K562 (cell line): ENCODE results near the gene GALP. TPM values are rescaled to one million over a fixed set of nuclear protein-coding genes. Genes with fewer than 3 reads are reported as not detected.

Source experiments
- ATF7 ChIP-seq: fragments of 450-650 bp; IDR thresholded peaks from 2 replicates; pipeline ENCODE4 v1.7.1; 2014; ENCODE audit warnings: mild to moderate bottlenecking, moderate library complexity
- CBX3 ChIP-seq, 2 experiments: IDR thresholded peaks; 1 replicate in 1 of 2; 2 replicates in 1 of 2; pipeline ENCODE4 v1.6.1; 2012; ENCODE audit warnings: inconsistent platforms in 2 of 2, low read length in 2 of 2, borderline replicate concordance in 1 of 2, control low read depth in 1 of 2
- CEBPB ChIP-seq: fragments of 450-650 bp; IDR thresholded peaks from 2 replicates; pipeline ENCODE4 v1.6.1; 2016; ENCODE audit warnings: missing genetic modification characterization, missing compliant biosample characterization
- HLTF ChIP-seq: fragments of 450-650 bp; IDR thresholded peaks from 2 replicates; pipeline ENCODE4 v1.6.1; 2016
- LEF1 ChIP-seq: fragments of 450-650 bp; IDR thresholded peaks from 2 replicates; pipeline ENCODE4 v1.6.1; 2016; ENCODE audit warnings: mild to moderate bottlenecking
- PRPF4 ChIP-seq: fragments of 200-400 bp; formaldehyde crosslinking; IDR thresholded peaks from one replicate; pipeline ENCODE4 v1.6.1; 2017; ENCODE audit warnings: low read length, low read depth, mild to moderate bottlenecking; ENCODE audit not compliant: insufficient read depth, poor library complexity, severe bottlenecking
- RFX5 ChIP-seq: IDR thresholded peaks from 2 replicates; pipeline ENCODE4 v1.6.1; 2011; ENCODE audit warnings: low read depth, mild to moderate bottlenecking, improper control_type of control experiment, low read length
- SIN3A ChIP-seq, 2 experiments: fragments of 150-350 bp in 1 of 2; IDR thresholded peaks; 2 replicates each; pipeline ENCODE4 v1.6.1; 2011 to 2016; ENCODE audit warnings: borderline replicate concordance in 2 of 2, low read depth in 2 of 2, low read length in 2 of 2, mild to moderate bottlenecking in 2 of 2, moderate library complexity in 2 of 2; ENCODE audit not compliant: control insufficient read depth in 1 of 2
- SIN3B ChIP-seq: fragments of 450-650 bp; IDR thresholded peaks from 2 replicates; pipeline ENCODE4 v1.6.1; 2017; ENCODE audit warnings: low read depth, mild to moderate bottlenecking, moderate library complexity
- TCF3 ChIP-seq: sonication (generic); formaldehyde crosslinking; IDR thresholded peaks from 2 replicates; pipeline ENCODE4 v1.4.0; 2020; ENCODE audit warnings: mild to moderate bottlenecking, missing genetic modification reagents
- ZFP30 ChIP-seq: fragments of 250-450 bp; sonication (Bioruptor Pico); IDR thresholded peaks from 2 replicates; pipeline ENCODE4 v1.8.0; 2022; ENCODE audit warnings: moderate library complexity, mild to moderate bottlenecking, inconsistent platforms, borderline replicate concordance
- ZNF217 ChIP-seq: sonication (generic); formaldehyde crosslinking; IDR thresholded peaks from 2 replicates; pipeline ENCODE4 v1.8.0; 2022; ENCODE audit warnings: mild to moderate bottlenecking, missing genetic modification reagents
- ZNF583 ChIP-seq: fragments of 250-450 bp; sonication (Bioruptor Pico); IDR thresholded peaks from 2 replicates; pipeline ENCODE4 v1.4.0; 2020
- polyA plus RNA-seq, 8 experiments: library from polyadenylated mRNA; depleted of rRNA in 4 of 8; stranded (reverse) in 5 of 8; unstranded in 3 of 8; fragments of >200 nt; fragmentation: Nextera tagmentation in 2 of 8; fragmentation: Illumina TruSeq in 1 of 8; extraction: Ambion mirVana in 2 of 8; extraction: Trizol in 1 of 8; gene quantifications; 2 replicates each; pipeline versions ENCODE4 v1.2.1 to v1.2.3, GENCODE V29; 2011 to 2014; ENCODE audit warnings: inconsistent platforms in 1 of 8, missing spikeins in 1 of 8
- total RNA-seq, 7 experiments: library from RNA; depleted of rRNA in 6 of 7; stranded (reverse); fragments of >200 nt in 6 of 7; fragmentation: Illumina TruSeq in 2 of 7; extraction: Trizol in 2 of 7; gene quantifications; 2 replicates each; pipeline versions ENCODE4 v1.2.1 to v1.2.3, GENCODE V29; 2011 to 2021; ENCODE audit warnings: low replicate concordance in 1 of 7
- TF ChIP-seq, protein P1 (sequence below): fragments of 200-600 bp; sonication (generic); IDR thresholded peaks from one replicate; pipeline ENCODE4 v1.6.1; 2012; ENCODE audit warnings: mild to moderate bottlenecking, low read depth, low read length, inconsistent platforms
- TF ChIP-seq, protein P2 (sequence below): sonication (generic); formaldehyde crosslinking; IDR thresholded peaks from 2 replicates; pipeline ENCODE4 v1.8.0; 2022; ENCODE audit warnings: mild to moderate bottlenecking, missing genetic modification reagents

The GALP gene
- total and polyA plus RNA-seq, 9 of the 15 experiments (the other 6 are each of a cell fraction or from before 2014, with no cell fraction given), result not detected

DNA sequence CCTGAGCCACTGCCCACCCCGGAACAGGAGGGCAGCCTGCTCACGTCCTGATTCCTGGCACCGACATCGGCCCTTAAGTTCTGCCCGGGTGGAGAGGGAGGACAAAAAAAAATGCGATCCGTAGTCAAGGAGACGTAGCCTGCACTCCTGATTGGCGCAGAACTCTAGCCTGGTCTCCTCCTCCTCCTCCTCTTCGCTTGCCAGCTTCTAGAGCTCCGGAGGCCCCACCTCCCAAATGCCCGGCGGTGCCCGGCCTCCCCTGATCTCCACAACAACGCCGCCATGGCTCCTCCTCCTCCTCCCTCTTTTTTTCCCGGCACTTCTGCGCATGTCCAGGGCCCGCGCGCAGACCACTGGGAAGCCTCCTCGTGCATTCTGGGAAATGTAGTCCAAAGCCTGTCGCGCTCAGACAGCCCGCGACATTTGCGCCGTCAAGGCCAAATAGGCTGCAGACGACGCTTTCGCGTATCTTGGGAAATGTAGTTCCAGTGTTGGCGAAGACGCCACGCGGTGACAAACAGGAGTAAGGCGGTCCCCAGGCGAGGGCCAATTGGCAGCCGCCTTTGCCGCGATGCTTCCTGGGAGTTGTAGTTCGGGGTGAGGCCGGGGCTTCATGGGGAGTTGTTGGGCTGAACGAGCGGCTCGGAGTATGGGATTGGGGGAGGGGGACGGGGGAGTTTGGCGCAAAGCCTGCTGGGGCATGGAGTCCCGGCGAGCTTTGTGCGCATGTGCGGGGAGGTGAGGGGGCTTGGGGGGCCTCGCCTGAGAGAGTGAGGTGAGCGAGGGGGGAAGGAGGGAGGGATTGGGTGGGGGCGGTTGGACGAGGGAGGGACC lies 35.0 kb upstream of the GALP start, which contains the start of gene ZNF444 (continued):
- TF ChIP-seq, protein P1, sequence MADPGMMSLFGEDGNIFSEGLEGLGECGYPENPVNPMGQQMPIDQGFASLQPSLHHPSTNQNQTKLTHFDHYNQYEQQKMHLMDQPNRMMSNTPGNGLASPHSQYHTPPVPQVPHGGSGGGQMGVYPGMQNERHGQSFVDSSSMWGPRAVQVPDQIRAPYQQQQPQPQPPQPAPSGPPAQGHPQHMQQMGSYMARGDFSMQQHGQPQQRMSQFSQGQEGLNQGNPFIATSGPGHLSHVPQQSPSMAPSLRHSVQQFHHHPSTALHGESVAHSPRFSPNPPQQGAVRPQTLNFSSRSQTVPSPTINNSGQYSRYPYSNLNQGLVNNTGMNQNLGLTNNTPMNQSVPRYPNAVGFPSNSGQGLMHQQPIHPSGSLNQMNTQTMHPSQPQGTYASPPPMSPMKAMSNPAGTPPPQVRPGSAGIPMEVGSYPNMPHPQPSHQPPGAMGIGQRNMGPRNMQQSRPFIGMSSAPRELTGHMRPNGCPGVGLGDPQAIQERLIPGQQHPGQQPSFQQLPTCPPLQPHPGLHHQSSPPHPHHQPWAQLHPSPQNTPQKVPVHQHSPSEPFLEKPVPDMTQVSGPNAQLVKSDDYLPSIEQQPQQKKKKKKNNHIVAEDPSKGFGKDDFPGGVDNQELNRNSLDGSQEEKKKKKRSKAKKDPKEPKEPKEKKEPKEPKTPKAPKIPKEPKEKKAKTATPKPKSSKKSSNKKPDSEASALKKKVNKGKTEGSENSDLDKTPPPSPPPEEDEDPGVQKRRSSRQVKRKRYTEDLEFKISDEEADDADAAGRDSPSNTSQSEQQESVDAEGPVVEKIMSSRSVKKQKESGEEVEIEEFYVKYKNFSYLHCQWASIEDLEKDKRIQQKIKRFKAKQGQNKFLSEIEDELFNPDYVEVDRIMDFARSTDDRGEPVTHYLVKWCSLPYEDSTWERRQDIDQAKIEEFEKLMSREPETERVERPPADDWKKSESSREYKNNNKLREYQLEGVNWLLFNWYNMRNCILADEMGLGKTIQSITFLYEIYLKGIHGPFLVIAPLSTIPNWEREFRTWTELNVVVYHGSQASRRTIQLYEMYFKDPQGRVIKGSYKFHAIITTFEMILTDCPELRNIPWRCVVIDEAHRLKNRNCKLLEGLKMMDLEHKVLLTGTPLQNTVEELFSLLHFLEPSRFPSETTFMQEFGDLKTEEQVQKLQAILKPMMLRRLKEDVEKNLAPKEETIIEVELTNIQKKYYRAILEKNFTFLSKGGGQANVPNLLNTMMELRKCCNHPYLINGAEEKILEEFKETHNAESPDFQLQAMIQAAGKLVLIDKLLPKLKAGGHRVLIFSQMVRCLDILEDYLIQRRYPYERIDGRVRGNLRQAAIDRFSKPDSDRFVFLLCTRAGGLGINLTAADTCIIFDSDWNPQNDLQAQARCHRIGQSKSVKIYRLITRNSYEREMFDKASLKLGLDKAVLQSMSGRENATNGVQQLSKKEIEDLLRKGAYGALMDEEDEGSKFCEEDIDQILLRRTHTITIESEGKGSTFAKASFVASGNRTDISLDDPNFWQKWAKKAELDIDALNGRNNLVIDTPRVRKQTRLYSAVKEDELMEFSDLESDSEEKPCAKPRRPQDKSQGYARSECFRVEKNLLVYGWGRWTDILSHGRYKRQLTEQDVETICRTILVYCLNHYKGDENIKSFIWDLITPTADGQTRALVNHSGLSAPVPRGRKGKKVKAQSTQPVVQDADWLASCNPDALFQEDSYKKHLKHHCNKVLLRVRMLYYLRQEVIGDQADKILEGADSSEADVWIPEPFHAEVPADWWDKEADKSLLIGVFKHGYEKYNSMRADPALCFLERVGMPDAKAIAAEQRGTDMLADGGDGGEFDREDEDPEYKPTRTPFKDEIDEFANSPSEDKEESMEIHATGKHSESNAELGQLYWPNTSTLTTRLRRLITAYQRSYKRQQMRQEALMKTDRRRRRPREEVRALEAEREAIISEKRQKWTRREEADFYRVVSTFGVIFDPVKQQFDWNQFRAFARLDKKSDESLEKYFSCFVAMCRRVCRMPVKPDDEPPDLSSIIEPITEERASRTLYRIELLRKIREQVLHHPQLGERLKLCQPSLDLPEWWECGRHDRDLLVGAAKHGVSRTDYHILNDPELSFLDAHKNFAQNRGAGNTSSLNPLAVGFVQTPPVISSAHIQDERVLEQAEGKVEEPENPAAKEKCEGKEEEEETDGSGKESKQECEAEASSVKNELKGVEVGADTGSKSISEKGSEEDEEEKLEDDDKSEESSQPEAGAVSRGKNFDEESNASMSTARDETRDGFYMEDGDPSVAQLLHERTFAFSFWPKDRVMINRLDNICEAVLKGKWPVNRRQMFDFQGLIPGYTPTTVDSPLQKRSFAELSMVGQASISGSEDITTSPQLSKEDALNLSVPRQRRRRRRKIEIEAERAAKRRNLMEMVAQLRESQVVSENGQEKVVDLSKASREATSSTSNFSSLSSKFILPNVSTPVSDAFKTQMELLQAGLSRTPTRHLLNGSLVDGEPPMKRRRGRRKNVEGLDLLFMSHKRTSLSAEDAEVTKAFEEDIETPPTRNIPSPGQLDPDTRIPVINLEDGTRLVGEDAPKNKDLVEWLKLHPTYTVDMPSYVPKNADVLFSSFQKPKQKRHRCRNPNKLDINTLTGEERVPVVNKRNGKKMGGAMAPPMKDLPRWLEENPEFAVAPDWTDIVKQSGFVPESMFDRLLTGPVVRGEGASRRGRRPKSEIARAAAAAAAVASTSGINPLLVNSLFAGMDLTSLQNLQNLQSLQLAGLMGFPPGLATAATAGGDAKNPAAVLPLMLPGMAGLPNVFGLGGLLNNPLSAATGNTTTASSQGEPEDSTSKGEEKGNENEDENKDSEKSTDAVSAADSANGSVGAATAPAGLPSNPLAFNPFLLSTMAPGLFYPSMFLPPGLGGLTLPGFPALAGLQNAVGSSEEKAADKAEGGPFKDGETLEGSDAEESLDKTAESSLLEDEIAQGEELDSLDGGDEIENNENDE, result no peak
- TF ChIP-seq ZFP30 (CRISPR knock-in tag), result no peak
- TF ChIP-seq, protein P2, sequence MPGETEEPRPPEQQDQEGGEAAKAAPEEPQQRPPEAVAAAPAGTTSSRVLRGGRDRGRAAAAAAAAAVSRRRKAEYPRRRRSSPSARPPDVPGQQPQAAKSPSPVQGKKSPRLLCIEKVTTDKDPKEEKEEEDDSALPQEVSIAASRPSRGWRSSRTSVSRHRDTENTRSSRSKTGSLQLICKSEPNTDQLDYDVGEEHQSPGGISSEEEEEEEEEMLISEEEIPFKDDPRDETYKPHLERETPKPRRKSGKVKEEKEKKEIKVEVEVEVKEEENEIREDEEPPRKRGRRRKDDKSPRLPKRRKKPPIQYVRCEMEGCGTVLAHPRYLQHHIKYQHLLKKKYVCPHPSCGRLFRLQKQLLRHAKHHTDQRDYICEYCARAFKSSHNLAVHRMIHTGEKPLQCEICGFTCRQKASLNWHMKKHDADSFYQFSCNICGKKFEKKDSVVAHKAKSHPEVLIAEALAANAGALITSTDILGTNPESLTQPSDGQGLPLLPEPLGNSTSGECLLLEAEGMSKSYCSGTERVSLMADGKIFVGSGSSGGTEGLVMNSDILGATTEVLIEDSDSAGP (CRISPR knock-in tag), result no peak
- no peak for TF ChIP-seq PRPF4
- no peak for TF ChIP-seq CBX3 (IDR thresholded peaks at IDR 0.05; ENCODE audit: borderline replicate concordance in 1 of 2, low read length in 2 of 2)
- no peak for TF ChIP-seq ZNF217 (CRISPR knock-in tag)
- TF ChIP-seq LEF1, result no peak
- 0 out of 2 replicates have a peak, but pooled peaks have one; percentile 59 for TF ChIP-seq SIN3B
- 0 out of 4 replicates have a peak, but pooled peaks of 1 of the 2 experiments have one; percentile 18 for TF ChIP-seq SIN3A (IDR thresholded peaks at IDR 0.05; ENCODE audit: borderline replicate concordance in 2 of 2, control insufficient read depth in 1 of 2, low read depth in 2 of 2, low read length in 2 of 2)
- no peak for TF ChIP-seq RFX5
- TF ChIP-seq TCF3 (CRISPR knock-in tag), result no peak; the same call in 1 of the 2 replicates
- TF ChIP-seq ZNF583, result peak; percentile 78; the same call in 1 of the 2 replicates
- peak; percentile 82 for TF ChIP-seq ATF7
- no peak for TF ChIP-seq HLTF
- TF ChIP-seq CEBPB (tag), result no peak
